Thoracic aorta (tissue), 2 donors: ENCODE data around the gene HIRIP3. TPM values are rescaled to one million over a fixed set of nuclear protein-coding genes. Genes with fewer than 3 reads are reported as not detected.

Source experiments
- ATAC-seq: fragments of 150-250 bp; one replicate; pipeline ENCODE4 v1.8.0; 2017; ENCODE audit warnings: low read depth; ENCODE audit not compliant: insufficient number of reproducible peaks, low FRiP score
- DNase-seq: peaks from one replicate; pipeline ENCODE4 v3.0.0-alpha.2; 2020; ENCODE audit warnings: low spot score
- H3K27ac ChIP-seq, 2 donors: fragments of 200-600 bp; sonication (generic); 1 replicate in 1 of 2; 2 replicates in 1 of 2; pipeline ENCODE4 v1.5.1; 2016; ENCODE audit warnings: mild to moderate bottlenecking in 2 of 2, moderate library complexity in 2 of 2
- H3K27me3 ChIP-seq: fragments of 200-600 bp; sonication (generic); replicated peaks from 2 replicates; pipeline ENCODE4 v1.6.0; 2016; ENCODE audit warnings: mild to moderate bottlenecking; ENCODE audit not compliant: insufficient read depth
- H3K36me3 ChIP-seq: fragments of 200-600 bp; sonication (generic); one replicate; pipeline ENCODE4 v1.5.1; 2016
- H3K4me1 ChIP-seq, 2 donors: fragments of 200-600 bp; sonication (generic); 1 replicate in 1 of 2; 2 replicates in 1 of 2; pipeline versions ENCODE4 v1.5.1 to v1.6.0; 2016; ENCODE audit warnings: low read depth in 2 of 2, mild to moderate bottlenecking in 1 of 2; ENCODE audit not compliant: control insufficient read depth in 1 of 2
- H3K4me3 ChIP-seq: fragments of 200-600 bp; sonication (generic); 2 replicates; pipeline ENCODE4 v1.5.1; 2016; ENCODE audit warnings: mild to moderate bottlenecking
- H3K9me3 ChIP-seq: fragments of 200-600 bp; sonication (generic); 2 replicates; pipeline ENCODE4 v1.5.1; 2016
- total RNA-seq, 2 donors: library from RNA; depleted of rRNA; stranded (reverse); fragments of >200 nt; gene quantifications; one replicate each; pipeline versions ENCODE4 v1.1.0 to v1.2.3, GENCODE V29; 2016
- TF ChIP-seq, protein P1 (sequence below): fragments of 200-600 bp; sonication (generic); IDR thresholded peaks from one replicate; pipeline ENCODE4 v1.5.1; 2019; ENCODE audit warnings: antibody characterized with exemption

Gene HIRIP3
- total RNA-seq, 2 donors from 2014 or later = 6.1 to 17.7 TPM

GRCh38 chr16:29992344-29992967 lies 3.0 kb downstream of the HIRIP3 start:
- ATAC-seq (no peak), DNase-seq (no peak)
- TF ChIP-seq, protein P1, sequence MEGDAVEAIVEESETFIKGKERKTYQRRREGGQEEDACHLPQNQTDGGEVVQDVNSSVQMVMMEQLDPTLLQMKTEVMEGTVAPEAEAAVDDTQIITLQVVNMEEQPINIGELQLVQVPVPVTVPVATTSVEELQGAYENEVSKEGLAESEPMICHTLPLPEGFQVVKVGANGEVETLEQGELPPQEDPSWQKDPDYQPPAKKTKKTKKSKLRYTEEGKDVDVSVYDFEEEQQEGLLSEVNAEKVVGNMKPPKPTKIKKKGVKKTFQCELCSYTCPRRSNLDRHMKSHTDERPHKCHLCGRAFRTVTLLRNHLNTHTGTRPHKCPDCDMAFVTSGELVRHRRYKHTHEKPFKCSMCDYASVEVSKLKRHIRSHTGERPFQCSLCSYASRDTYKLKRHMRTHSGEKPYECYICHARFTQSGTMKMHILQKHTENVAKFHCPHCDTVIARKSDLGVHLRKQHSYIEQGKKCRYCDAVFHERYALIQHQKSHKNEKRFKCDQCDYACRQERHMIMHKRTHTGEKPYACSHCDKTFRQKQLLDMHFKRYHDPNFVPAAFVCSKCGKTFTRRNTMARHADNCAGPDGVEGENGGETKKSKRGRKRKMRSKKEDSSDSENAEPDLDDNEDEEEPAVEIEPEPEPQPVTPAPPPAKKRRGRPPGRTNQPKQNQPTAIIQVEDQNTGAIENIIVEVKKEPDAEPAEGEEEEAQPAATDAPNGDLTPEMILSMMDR = no peak
- Histone ChIP-seq H3K27ac (no peak overlapping the region), H3K27me3 (no peaks in the 10 kb centered on the region), H3K9me3 (no peaks in the 10 kb centered on the region), H3K4me3 (no peak overlapping the region), H3K4me1 (peaks cover 12 to 20% of the 10 kb centered on the region in 2 donors), H3K36me3 (peaks cover 34% of the 10 kb centered on the region)

GRCh38 chr16:29991571-29991904 lies 3.9 kb downstream of the HIRIP3 start:
- no peak overlapping the region for H3K27ac ChIP-seq
- no peak for ATAC-seq

DNA sequence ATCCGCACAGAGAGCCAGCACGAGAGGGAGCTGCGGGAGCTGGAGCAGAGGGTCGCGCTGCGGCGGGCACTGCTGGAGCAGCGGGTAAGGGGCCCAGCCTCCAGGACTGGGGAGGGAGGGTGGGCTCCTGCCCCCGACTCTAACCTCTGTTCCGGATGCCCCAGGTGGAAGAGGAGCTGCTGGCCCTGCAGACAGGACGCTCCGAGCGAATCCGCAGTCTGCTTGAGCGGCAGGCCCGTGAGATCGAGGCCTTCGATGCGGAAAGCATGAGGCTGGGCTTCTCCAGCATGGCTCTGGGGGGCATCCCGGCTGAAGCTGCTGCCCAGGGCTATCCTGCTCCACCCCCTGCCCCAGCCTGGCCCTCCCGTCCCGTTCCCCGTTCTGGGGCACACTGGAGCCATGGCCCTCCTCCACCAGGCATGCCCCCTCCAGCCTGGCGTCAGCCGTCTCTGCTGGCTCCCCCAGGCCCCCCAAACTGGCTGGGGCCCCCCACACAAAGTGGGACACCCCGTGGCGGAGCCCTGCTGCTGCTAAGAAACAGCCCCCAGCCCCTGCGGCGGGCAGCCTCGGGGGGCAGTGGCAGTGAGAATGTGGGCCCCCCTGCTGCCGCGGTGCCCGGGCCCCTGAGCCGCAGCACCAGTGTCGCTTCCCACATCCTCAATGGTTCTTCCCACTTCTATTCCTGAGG lies 4.4 kb downstream of the HIRIP3 start:
- no peak for DNase-seq
- Histone ChIP-seq H3K36me3 (peaks cover 49% of the 10 kb centered on the region), H3K4me1 (peaks cover 6 to 11% of the 10 kb centered on the region in 2 donors)

More at GRCh38 chr16:29991571-29991904, 3.9 kb downstream of the HIRIP3 start:
- H3K4me3 ChIP-seq = no peak overlapping the region
- H3K27me3 ChIP-seq = no peaks in the 10 kb centered on the region
- TF ChIP-seq, protein P1 = no peak
- H3K36me3 ChIP-seq = peaks cover 44% of the 10 kb centered on the region
- no peak for DNase-seq
- peaks cover 7 to 14% of the 10 kb centered on the region in 2 donors for H3K4me1 ChIP-seq
- no peaks in the 10 kb centered on the region for H3K9me3 ChIP-seq

GRCh38 chr16:29990034-29990433 lies 5.4 kb downstream of the HIRIP3 start:
- Histone ChIP-seq H3K27me3 (no peaks in the 10 kb centered on the region), H3K27ac (no peak overlapping the region), H3K9me3 (no peaks in the 10 kb centered on the region), H3K4me3 (no peak overlapping the region), H3K36me3 (peaks cover 59% of the 10 kb centered on the region), H3K4me1 (peaks cover 6 to 11% of the 10 kb centered on the region in 2 donors)
- no peak for ATAC-seq
- TF ChIP-seq, protein P1 = no peak
- DNase-seq = no peak

More for the DNA sequence above, 4.4 kb downstream of the HIRIP3 start:
- TF ChIP-seq, protein P1 = no peak
- no peak overlapping the region for H3K27ac ChIP-seq
- H3K9me3 ChIP-seq = no peaks in the 10 kb centered on the region
- no peaks in the 10 kb centered on the region for H3K27me3 ChIP-seq
- ATAC-seq = no peak
- H3K4me3 ChIP-seq = no peak overlapping the region

GRCh38 chr16:29989111-29989858 lies 6.1 kb downstream of the HIRIP3 start:
- Histone ChIP-seq H3K27me3 (no peaks in the 10 kb centered on the region), H3K9me3 (no peaks in the 10 kb centered on the region), H3K36me3 (peaks cover 66% of the 10 kb centered on the region), H3K27ac (no peak overlapping the region), H3K4me3 (no peak overlapping the region), H3K4me1 (peaks cover 0 to 3% of the 10 kb centered on the region in 2 donors)
- TF ChIP-seq, protein P1 = no peak
- ATAC-seq (no peak), DNase-seq (no peak)
